Spleen (tissue), 7 donors: Measurements from ENCODE around the gene SLC7A6.

ENCODE experiments used
- POLR2AphosphoS5 ChIP-seq, 3 donors: sonication (generic); formaldehyde crosslinking; IDR thresholded peaks; one replicate each; pipeline ENCODE4 v1.5.1; 2017; ENCODE audit warnings: antibody characterized with exemption in 3 of 3
- TF ChIP-seq, protein P1 (sequence below), 11 experiments: fragments of 200-600 bp in 7 of 11; fragments of 450-650 bp in 4 of 11; sonication (generic) in 4 of 11; IDR thresholded peaks in 8 of 11; conservative IDR thresholded peaks in 3 of 11; 1 replicate in 7 of 11; 2 replicates in 4 of 11; pipeline versions ENCODE4 v1.4.0 to v1.8.0; 2016 to 2021; ENCODE audit warnings: antibody characterized with exemption in 11 of 11, inconsistent platforms in 4 of 11, mild to moderate bottlenecking in 1 of 11
- donor health status: DM: no; HTN: no; CAD: no; lungs with moderate emphysema.
- donor health status: DM: no; HTN: no; CAD: no.
- donor health status: DM: no; HTN: no; CAD: no.

DNA sequence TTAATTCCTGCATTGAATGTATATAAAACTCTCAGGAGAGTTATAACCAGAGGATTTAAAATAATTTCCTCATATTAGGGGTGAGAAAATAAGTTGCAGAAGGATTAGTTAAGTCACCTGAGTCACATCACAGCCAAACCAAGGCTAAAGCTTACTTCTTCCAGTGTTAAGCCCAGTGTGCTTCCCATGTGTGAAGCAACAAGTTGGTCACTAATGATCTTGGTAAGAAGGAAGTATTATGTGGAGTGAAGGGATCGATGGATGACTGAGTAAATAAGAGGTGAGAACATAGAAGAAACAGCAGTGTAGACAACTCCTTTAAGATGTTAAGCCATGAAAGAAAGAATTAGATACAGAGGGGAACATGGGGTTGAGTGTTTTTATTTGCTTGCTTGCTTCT lies 49.0 kb upstream of the SLC7A6 start:
- TF ChIP-seq, protein P1, sequence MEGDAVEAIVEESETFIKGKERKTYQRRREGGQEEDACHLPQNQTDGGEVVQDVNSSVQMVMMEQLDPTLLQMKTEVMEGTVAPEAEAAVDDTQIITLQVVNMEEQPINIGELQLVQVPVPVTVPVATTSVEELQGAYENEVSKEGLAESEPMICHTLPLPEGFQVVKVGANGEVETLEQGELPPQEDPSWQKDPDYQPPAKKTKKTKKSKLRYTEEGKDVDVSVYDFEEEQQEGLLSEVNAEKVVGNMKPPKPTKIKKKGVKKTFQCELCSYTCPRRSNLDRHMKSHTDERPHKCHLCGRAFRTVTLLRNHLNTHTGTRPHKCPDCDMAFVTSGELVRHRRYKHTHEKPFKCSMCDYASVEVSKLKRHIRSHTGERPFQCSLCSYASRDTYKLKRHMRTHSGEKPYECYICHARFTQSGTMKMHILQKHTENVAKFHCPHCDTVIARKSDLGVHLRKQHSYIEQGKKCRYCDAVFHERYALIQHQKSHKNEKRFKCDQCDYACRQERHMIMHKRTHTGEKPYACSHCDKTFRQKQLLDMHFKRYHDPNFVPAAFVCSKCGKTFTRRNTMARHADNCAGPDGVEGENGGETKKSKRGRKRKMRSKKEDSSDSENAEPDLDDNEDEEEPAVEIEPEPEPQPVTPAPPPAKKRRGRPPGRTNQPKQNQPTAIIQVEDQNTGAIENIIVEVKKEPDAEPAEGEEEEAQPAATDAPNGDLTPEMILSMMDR (IDR thresholded peaks at IDR 0.05 in 8 of 11, conservative IDR thresholded peaks at IDR 0.05 in 3 of 11) = no peak
- no peak for TF ChIP-seq POLR2AphosphoS5 (IDR thresholded peaks at IDR 0.05)
